H4 (cell line): Measurements from ENCODE around the gene GPR35. TPM values are rescaled to one million over a fixed set of nuclear protein-coding genes. Genes with fewer than 3 reads are reported as not detected.
"Not testable (repeated sequence)": the region's sequence is repeated elsewhere in the genome, so short reads cannot be mapped to it uniquely, and the experiment has no call there.

Source experiments
- DNase-seq: peaks from one replicate; pipeline ENCODE4 v3.0.0-alpha.2; 2015; ENCODE audit warnings: low spot score
- total RNA-seq: library from RNA; depleted of rRNA; stranded (reverse); fragments of >200 nt; shearing (Covaris generic); gene quantifications from 2 replicates; pipeline ENCODE4 v1.2.3, GENCODE V29; 2014; rRNA removed

Gene GPR35
- total RNA-seq, 1 experiment from 2014 or later, result 0.75 TPM

GRCh38 chr2:240662681-240663080 is 37.4 kb downstream of the GPR35 start:
- DNase-seq, result no peak

- no peak for DNase-seq
These were observed 38.4 kb downstream of the GPR35 start for GRCh38 chr2:240663546-240664190.

GRCh38 chr2:240664622-240665021 is 39.3 kb downstream of the GPR35 start:
- no peak for DNase-seq

GRCh38 chr2:240670402-240670801 is 45.1 kb downstream of the GPR35 start:
- no peak for DNase-seq

GRCh38 chr2:240670950-240671349 is 45.7 kb downstream of the GPR35 start:
- DNase-seq, result no peak

- DNase-seq, result no peak
These were observed 46.9 kb downstream of the GPR35 start for GRCh38 chr2:240672076-240672700.

- no peak for DNase-seq
These were observed 47.5 kb downstream of the GPR35 start for GRCh38 chr2:240672701-240673190.

GRCh38 chr2:240674461-240675184 is 49.3 kb downstream of the GPR35 start:
- DNase-seq, result not testable (repeated sequence)

GRCh38 chr2:240675345-240675744 is 50.1 kb downstream of the GPR35 start:
- not testable (repeated sequence) for DNase-seq

- not testable (repeated sequence) for DNase-seq
These were observed 52.8 kb downstream of the GPR35 start for GRCh38 chr2:240678043-240678442.

- not testable (repeated sequence) for DNase-seq
These were observed 53.6 kb downstream of the GPR35 start for GRCh38 chr2:240678909-240679308.

GRCh38 chr2:240680185-240680584 is 54.9 kb downstream of the GPR35 start:
- DNase-seq, result not testable (repeated sequence)

Other genes with a start within 250 kb of the GPR35 start
- 17.9 and 25.7 TPM in 2 replicates for gene GPC1, start 189.8 kb upstream of the GPR35 start, total RNA-seq
- gene ANKMY1, start 67.5 kb upstream of the GPR35 start, total RNA-seq, result 6.1 and 12.7 TPM in 2 replicates
- 2.2 and 5.6 TPM in 2 replicates for gene DUSP28, start 65.1 kb upstream of the GPR35 start, total RNA-seq
- gene RNPEPL1, start 57.0 kb upstream of the GPR35 start, total RNA-seq, result 2.7 and 8.1 TPM in 2 replicates
- gene CAPN10, start 38.7 kb upstream of the GPR35 start, total RNA-seq, result 3.1 and 5.7 TPM in 2 replicates
- not detected in 2 replicates for gene AQP12B, start 57.4 kb downstream of the GPR35 start, total RNA-seq
- not detected in 2 replicates for gene AQP12A, start 66.4 kb downstream of the GPR35 start, total RNA-seq
- gene KIF1A, start 194.7 kb downstream of the GPR35 start, total RNA-seq, result 1.4 and 1.9 TPM in 2 replicates
- gene AGXT, start 243.3 kb downstream of the GPR35 start, total RNA-seq, result not detected in 2 replicates